Measurements from ENCODE around the gene SMIM36. TPM values are rescaled to one million over a fixed set of nuclear protein-coding genes. Genes with fewer than 3 reads are reported as not detected.

SMIM36 gene
- total and polyA plus RNA-seq, 2 of the 8 experiments (the other 6 are each of a cell fraction or from before 2014, with no cell fraction given), result not detected

DNA sequence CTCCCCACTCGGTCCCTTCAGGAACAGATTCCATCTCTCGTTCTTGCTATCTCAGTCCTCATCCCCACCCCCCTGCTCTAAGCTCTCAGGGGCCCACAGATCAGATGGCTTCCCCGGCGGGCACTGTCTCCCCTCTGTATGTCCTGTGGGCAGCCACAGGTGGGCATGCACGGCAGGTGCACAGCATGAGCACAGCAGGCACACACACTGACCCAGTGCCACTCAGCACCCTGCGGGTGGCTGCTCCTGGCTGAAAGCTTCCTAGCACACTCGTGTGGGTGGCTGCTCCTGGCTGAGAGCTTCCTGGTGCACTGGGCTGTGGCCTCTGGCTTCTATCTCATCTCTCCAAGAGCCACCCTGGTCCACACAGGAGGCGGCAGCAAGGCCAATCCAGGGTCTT lies 44.5 kb upstream of the SMIM36 start:
- POLR2A ChIA-PET (ENCODE audit: partially characterized antibody), result no interaction called here
- H2BK15ac ChIP-seq (ENCODE audit: low read length), result no peak overlapping the region

More for the DNA sequence above, 44.5 kb upstream of the SMIM36 start:
- Histone ChIP-seq H4K91ac (replicated peaks; ENCODE audit: insufficient read length, low read length) (no peak overlapping the region), H3K4me3 (ENCODE audit: extremely low read depth in 1 of 4, insufficient read depth in 2 of 4, low read depth in 3 of 4, low read length in 4 of 4) (no peak overlapping the region), H3K4ac (replicated peaks; ENCODE audit: insufficient read length, low read depth, low read length) (no peak overlapping the region), H4K5ac (ENCODE audit: insufficient read length, low read depth, low read length) (no peak overlapping the region), H3K18ac (ENCODE audit: extremely low read depth, low read length) (no peak overlapping the region), H2BK120ac (replicated peaks; ENCODE audit: low read depth, low read length) (no peak overlapping the region), H3K79me1 (ENCODE audit: low read depth, low read length) (no peaks in the 10 kb centered on the region), H4K8ac (ENCODE audit: extremely low read depth, insufficient read depth, low read length) (no peak overlapping the region), H3K9ac (replicated peaks in 1 of 4; ENCODE audit: extremely low read depth in 1 of 4, low read depth in 3 of 4, low read length in 3 of 4) (no peak overlapping the region), H3K56ac (replicated peaks; ENCODE audit: insufficient read length, low read depth, low read length) (no peak overlapping the region), H3K23me2 (ENCODE audit: low read depth, low read length) (no peaks in the 10 kb centered on the region), H3K23ac (ENCODE audit: insufficient read length) (no peak overlapping the region), H3K9me3 (ENCODE audit: insufficient read depth in 2 of 2, low read depth in 1 of 2, low read length in 1 of 2) (no peaks in the 10 kb centered on the region), H3K27me3 (replicated peaks in 1 of 4; ENCODE audit: control insufficient read depth in 3 of 4, extremely low read depth in 1 of 4, insufficient read depth in 3 of 4, low read length in 3 of 4) (no peaks in the 10 kb centered on the region), H2AFZ (ENCODE audit: low read length) (no peak overlapping the region), H3K27ac (ENCODE audit: low read depth, low read length) (no peak overlapping the region), H2AK5ac (ENCODE audit: low read depth, low read length) (no peak overlapping the region), H3K4me1 (replicated peaks in 1 of 4; ENCODE audit: control insufficient read depth in 3 of 4, insufficient read depth in 4 of 4, low read length in 3 of 4) (peaks cover 0 to 6% (median 2%) of the 10 kb centered on the region in 4 experiments; a peak in 2 of 7 replicates), H3K36me3 (ENCODE audit: control insufficient read depth in 2 of 4, insufficient read depth in 4 of 4, low read length in 3 of 4) (no peaks in the 10 kb centered on the region), H3K14ac (ENCODE audit: insufficient read length) (no peak overlapping the region), H2BK20ac (ENCODE audit: low read length) (no peak overlapping the region), H2BK12ac (ENCODE audit: low read depth, low read length) (0 out of 2 replicates have a peak overlapping the region, but pooled peaks have one; percentile 17), H4K20me1 (replicated peaks in 1 of 2; ENCODE audit: control insufficient read depth in 1 of 2, insufficient read depth in 2 of 2, low read length in 2 of 2) (no peaks in the 10 kb centered on the region), H3K4me2 (ENCODE audit: insufficient read depth in 1 of 2, low read depth in 2 of 2, low read length in 2 of 2) (no peak overlapping the region), H3K79me2 (ENCODE audit: control insufficient read depth in 1 of 2, insufficient read depth in 2 of 2, low read length in 2 of 2) (no peaks in the 10 kb centered on the region), H2BK5ac (ENCODE audit: low read depth, low read length) (no peak overlapping the region)
- CTCF ChIA-PET (ENCODE audit: partially characterized antibody), result interaction anchor here (1.0 to 2.1 kb wide), 5 partner anchors 14 to 46 kb away, joined by 3 to 7 read pairs (median 4); no protein-coding TSS in a partner anchor
- no peak for FAIRE-seq
- no peak for DNase-seq (ENCODE audit: low read depth in 1 of 2, low spot score in 2 of 2)
- TF ChIP-seq CBX5 (IDR thresholded peaks at IDR 0.05; ENCODE audit: low read depth, low read length) (no peak), HDAC6 (IDR thresholded peaks at IDR 0.05; ENCODE audit: low read depth, low read length) (no peak), SRF (IDR thresholded peaks at IDR 0.05; ENCODE audit: low read depth, low read length) (no peak), EP300 (IDR thresholded peaks at IDR 0.05; ENCODE audit: borderline replicate concordance in 1 of 2, low read depth in 2 of 2, low read length in 2 of 2) (no peak)
- TF ChIP-seq, protein P1, sequence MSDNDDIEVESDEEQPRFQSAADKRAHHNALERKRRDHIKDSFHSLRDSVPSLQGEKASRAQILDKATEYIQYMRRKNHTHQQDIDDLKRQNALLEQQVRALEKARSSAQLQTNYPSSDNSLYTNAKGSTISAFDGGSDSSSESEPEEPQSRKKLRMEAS (IDR thresholded peaks at IDR 0.05), result no peak
- TF ChIP-seq, protein P2, sequence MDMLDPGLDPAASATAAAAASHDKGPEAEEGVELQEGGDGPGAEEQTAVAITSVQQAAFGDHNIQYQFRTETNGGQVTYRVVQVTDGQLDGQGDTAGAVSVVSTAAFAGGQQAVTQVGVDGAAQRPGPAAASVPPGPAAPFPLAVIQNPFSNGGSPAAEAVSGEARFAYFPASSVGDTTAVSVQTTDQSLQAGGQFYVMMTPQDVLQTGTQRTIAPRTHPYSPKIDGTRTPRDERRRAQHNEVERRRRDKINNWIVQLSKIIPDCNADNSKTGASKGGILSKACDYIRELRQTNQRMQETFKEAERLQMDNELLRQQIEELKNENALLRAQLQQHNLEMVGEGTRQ (IDR thresholded peaks at IDR 0.05; ENCODE audit: low read length), result no peak
- WGBS, 2 experiments (ENCODE audit: extremely low coverage in 1 of 2, insufficient coverage in 1 of 2, insufficient read length in 1 of 2, insufficient replicate concordance in 2 of 2, low coverage in 1 of 2, low lambda C conversion rate in 2 of 2, missing lambda C conversion rate in 1 of 2), result 95% methylated on average over 8 of the region's 8 CpGs; no CpG with 5 or more reads in 1 of the 2 experiments

Measured in H1 (cell line).